Mononuclear cell (primary cell): ENCODE data around the gene SVIL. TPM values are rescaled to one million over a fixed set of nuclear protein-coding genes. Genes with fewer than 3 reads are reported as not detected.
"Not testable (repeated sequence)": the region's sequence is repeated elsewhere in the genome, so short reads cannot be mapped to it uniquely, and the experiment has no call there.

Experiments
- H3K27me3 ChIP-seq: 2 replicates; pipeline ENCODE4 v1.6.0; 2011; ENCODE audit warnings: low read length, control low read depth; ENCODE audit not compliant: insufficient read depth
- H3K4me1 ChIP-seq: 2 replicates; pipeline ENCODE4 v1.5.1; 2011; ENCODE audit warnings: mild to moderate bottlenecking, low read length, control low read depth; ENCODE audit not compliant: insufficient read depth
- H3K4me3 ChIP-seq: 2 replicates; pipeline ENCODE4 v1.5.1; 2011; ENCODE audit warnings: mild to moderate bottlenecking, low read length, moderate library complexity
- H3K9me3 ChIP-seq: 2 replicates; pipeline ENCODE4 v1.5.1; 2011; ENCODE audit warnings: low read depth, mild to moderate bottlenecking, control low read depth, low read length
- total RNA-seq: library from RNA; depleted of rRNA; stranded (reverse); fragments of >200 nt; gene quantifications from one replicate; pipeline ENCODE4 v1.2.3, GENCODE V29; 2012

Gene SVIL
- total RNA-seq, 1 donor, result 39.5 TPM

- H3K9me3 ChIP-seq, result no peaks in the 10 kb centered on the region
- H3K4me1 ChIP-seq, result peaks cover 36% of the 10 kb centered on the region
- no peaks in the 10 kb centered on the region for H3K27me3 ChIP-seq
- H3K4me3 ChIP-seq, result no peak overlapping the region
These were observed 1.4 kb upstream of the SVIL start for GRCh38 chr10:29636178-29636577.

GRCh38 chr10:29635711-29636144, 957 bp upstream of the SVIL start:
- H3K4me3 ChIP-seq, result no peak overlapping the region
- H3K27me3 ChIP-seq, result no peaks in the 10 kb centered on the region
- H3K9me3 ChIP-seq, result no peaks in the 10 kb centered on the region
- peaks cover 40% of the 10 kb centered on the region for H3K4me1 ChIP-seq

GRCh38 chr10:29634105-29634504, 666 bp downstream of the SVIL start:
- H3K4me1 ChIP-seq, result peaks cover 49% of the 10 kb centered on the region
- no peaks in the 10 kb centered on the region for H3K9me3 ChIP-seq
- H3K4me3 ChIP-seq, result no peak overlapping the region
- H3K27me3 ChIP-seq, result no peaks in the 10 kb centered on the region

GRCh38 chr10:29631049-29631339, 3.8 kb downstream of the SVIL start:
- H3K27me3 ChIP-seq, result no peaks in the 10 kb centered on the region
- no peaks in the 10 kb centered on the region for H3K9me3 ChIP-seq
- H3K4me3 ChIP-seq, result no peak overlapping the region
- peaks cover 37% of the 10 kb centered on the region for H3K4me1 ChIP-seq

- no peaks in the 10 kb centered on the region for H3K27me3 ChIP-seq
- H3K4me3 ChIP-seq, result no peak overlapping the region
- H3K9me3 ChIP-seq, result no peaks in the 10 kb centered on the region
- H3K4me1 ChIP-seq, result peaks cover 32% of the 10 kb centered on the region
These were observed 4.3 kb downstream of the SVIL start for GRCh38 chr10:29630205-29631048.

- H3K4me1 ChIP-seq, result peaks cover 23% of the 10 kb centered on the region
These were observed 5.8 kb downstream of the SVIL start for GRCh38 chr10:29628912-29629526.

GRCh38 chr10:29628311-29628710, 6.5 kb downstream of the SVIL start:
- Histone ChIP-seq H3K4me1 (peaks cover 25% of the 10 kb centered on the region), H3K27me3 (no peaks in the 10 kb centered on the region), H3K4me3 (no peak overlapping the region), H3K9me3 (no peaks in the 10 kb centered on the region)

More at GRCh38 chr10:29628912-29629526, 5.8 kb downstream of the SVIL start:
- H3K4me3 ChIP-seq, result no peak overlapping the region
- no peaks in the 10 kb centered on the region for H3K9me3 ChIP-seq
- no peaks in the 10 kb centered on the region for H3K27me3 ChIP-seq

- Histone ChIP-seq H3K27me3 (no peaks in the 10 kb centered on the region), H3K4me3 (no peak overlapping the region), H3K9me3 (no peaks in the 10 kb centered on the region), H3K4me1 (peaks cover 19% of the 10 kb centered on the region)
These were observed 7.3 kb downstream of the SVIL start for GRCh38 chr10:29627201-29628132.

- H3K9me3 ChIP-seq, H3K4me3 ChIP-seq, H3K4me1 ChIP-seq, H3K27me3 ChIP-seq: not testable (repeated sequence)
These were observed 10.4 kb downstream of the SVIL start for GRCh38 chr10:29624357-29624756.

- Histone ChIP-seq H3K4me3 (no peak overlapping the region), H3K9me3 (no peaks in the 10 kb centered on the region), H3K4me1 (peaks cover 5% of the 10 kb centered on the region), H3K27me3 (no peaks in the 10 kb centered on the region)
These were observed 11.0 kb downstream of the SVIL start for GRCh38 chr10:29623797-29624196.

GRCh38 chr10:29622382-29622922, 12.3 kb downstream of the SVIL start:
- peaks cover 5% of the 10 kb centered on the region for H3K4me1 ChIP-seq
- no peak overlapping the region for H3K4me3 ChIP-seq
- H3K27me3 ChIP-seq, result no peaks in the 10 kb centered on the region
- no peaks in the 10 kb centered on the region for H3K9me3 ChIP-seq

GRCh38 chr10:29621161-29621560, 13.6 kb downstream of the SVIL start:
- H3K9me3 ChIP-seq, result no peaks in the 10 kb centered on the region
- peaks cover 5% of the 10 kb centered on the region for H3K4me1 ChIP-seq
- no peaks in the 10 kb centered on the region for H3K27me3 ChIP-seq
- no peak overlapping the region for H3K4me3 ChIP-seq

GRCh38 chr10:29620112-29620690, 14.6 kb downstream of the SVIL start:
- no peak overlapping the region for H3K4me3 ChIP-seq
- peaks cover 5% of the 10 kb centered on the region for H3K4me1 ChIP-seq
- no peaks in the 10 kb centered on the region for H3K9me3 ChIP-seq
- no peaks in the 10 kb centered on the region for H3K27me3 ChIP-seq

GRCh38 chr10:29619241-29619669, 15.5 kb downstream of the SVIL start:
- Histone ChIP-seq H3K27me3 (no peaks in the 10 kb centered on the region), H3K9me3 (no peaks in the 10 kb centered on the region), H3K4me1 (peaks cover 5% of the 10 kb centered on the region), H3K4me3 (no peak overlapping the region)
